GM12801 (cell line): ENCODE data around the gene UGT1A8.

Source experiments
- CTCF ChIP-seq: IDR thresholded peaks from one replicate; pipeline ENCODE4 v1.5.1; 2011; ENCODE audit warnings: control low read depth; ENCODE audit not compliant: insufficient read length; ENCODE audit errors: extremely low read depth

UGT1A8 gene

DNA sequence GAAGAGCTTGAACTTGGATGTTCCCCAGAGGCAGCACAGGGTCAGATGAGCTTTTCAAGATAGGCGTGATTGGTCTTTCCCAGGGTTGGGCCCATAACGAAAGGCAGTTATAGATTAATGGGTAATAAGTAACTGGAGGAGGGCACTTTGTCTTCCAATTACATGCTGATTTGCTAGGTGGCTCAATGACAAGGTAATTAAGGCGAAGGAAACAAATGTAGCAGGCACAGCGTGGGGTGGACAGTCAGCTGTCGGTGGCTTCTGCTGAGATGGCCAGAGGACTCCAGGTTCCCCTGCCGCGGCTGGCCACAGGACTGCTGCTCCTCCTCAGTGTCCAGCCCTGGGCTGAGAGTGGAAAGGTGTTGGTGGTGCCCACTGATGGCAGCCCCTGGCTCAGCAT lies 101.1 kb downstream of the UGT1A8 start, which contains the start of gene UGT1A4:
Gene UGT1A4, plus strand, starts transcription at position 185 of the 400 bp plus-strand sequence. Its CDS starts 85 bp downstream, at position 270.
- TF ChIP-seq CTCF, result no peak

DNA sequence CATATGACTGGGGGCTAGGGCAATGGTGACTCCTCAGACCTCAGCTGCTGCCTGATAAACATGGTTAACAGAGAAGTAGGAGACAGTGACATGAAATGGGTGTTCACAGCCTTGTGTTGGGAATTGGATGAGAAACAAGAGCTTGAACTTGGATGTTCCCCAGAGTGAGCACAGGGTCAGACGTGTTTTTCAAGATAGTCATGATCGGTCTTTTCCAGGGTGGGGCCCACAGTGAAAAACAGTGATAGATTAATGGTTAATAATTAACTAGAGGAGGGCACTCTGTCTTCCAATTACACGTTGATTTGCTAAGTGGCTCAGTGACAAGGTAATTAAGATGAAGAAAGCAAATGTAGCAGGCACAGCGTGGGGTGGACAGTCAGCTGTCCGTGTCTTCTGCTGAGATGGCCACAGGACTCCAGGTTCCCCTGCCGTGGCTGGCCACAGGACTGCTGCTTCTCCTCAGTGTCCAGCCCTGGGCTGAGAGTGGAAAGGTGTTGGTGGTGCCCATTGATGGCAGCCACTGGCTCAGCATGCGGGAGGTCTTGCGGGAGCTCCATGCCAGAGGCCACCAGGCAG lies 111.4 kb downstream of the UGT1A8 start, which contains the start of gene UGT1A3:
Gene UGT1A3, plus strand, starts transcription at position 320 of the 579 bp plus-strand sequence. Its CDS starts 85 bp downstream, at position 405.
- no peak for TF ChIP-seq CTCF

GRCh38 chr2:233740870-233741269 lies 123.4 kb downstream of the UGT1A8 start:
- no peak for TF ChIP-seq CTCF

DNA sequence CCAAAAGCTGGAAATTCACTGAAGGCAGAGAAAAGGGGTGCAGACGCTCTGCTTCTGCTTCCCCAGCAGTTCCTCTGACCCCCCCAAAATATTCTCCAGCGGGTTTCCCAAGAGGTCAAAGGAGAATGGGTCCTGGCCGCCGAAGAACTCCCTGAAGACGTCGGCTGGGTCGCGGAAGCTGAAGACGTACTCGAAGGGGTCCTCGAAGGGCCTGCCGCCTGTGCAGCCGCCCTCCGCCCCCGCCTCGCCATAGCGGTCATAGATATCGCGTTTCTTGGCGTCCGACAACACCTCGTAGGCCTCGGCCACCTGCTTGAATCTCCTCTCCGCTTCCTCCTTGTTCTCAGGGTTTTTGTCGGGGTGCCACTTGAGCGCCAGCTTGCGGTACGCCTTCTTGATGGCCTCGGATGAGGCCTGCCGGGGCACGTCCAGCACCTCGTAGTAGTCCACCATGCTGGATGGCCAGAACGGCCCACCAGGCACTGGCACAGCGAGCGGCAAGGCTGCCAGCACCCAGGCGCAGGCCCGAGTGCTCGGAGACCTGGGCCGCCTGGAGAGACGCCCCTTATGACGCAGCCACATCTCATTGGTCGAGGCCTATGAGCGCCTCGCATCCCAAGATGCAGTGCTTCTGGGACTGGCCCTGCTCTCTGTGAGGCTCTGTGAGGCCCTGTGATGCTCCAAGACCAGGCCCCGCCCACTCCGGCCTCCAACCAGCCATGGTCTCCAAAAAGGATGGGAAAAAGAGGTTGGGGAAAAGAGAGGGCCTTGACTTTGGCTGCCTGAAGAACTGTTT lies 126.2 kb downstream of the UGT1A8 start:
- no peak for TF ChIP-seq CTCF

GRCh38 chr2:233745073-233745755 lies 127.8 kb downstream of the UGT1A8 start:
- no peak for TF ChIP-seq CTCF

DNA sequence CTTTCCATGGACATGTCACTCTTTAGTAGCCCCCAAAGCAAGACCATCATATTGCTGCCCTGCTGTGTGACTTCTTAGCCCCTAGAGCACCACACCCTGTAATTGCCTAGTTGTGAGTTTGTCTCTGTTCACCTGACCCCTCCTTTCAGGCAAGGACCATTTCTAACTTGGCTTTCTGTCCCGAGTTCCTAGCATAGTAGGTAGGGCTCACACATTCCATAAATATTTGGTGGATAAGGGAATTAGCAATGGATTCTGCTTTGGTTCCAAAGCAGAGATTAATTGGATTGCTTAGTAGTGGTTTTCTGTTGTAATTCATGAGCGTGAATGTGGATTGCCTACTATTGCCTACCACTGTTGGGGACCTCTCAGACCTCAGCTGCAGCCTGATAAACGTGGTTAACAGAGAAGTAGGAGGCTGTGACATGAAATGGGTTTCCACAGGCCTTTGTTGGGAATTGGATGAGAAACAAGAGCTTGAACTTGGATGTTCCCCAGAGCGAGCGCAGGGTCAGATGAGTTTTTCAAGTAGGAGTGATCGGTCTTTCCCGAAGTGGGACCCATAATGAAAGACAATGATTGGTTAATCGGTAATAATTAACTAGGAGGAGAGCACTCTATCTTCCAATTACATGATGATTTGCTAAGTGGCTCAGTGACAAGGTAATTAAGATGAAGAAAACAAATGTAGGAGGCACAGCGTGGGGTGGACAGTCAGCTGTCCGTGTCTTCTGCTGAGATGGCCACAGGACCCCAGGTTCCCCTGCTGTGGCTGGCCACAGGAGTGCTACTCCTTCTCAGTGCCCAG lies 129.2 kb downstream of the UGT1A8 start:
- TF ChIP-seq CTCF, result no peak

DNA sequence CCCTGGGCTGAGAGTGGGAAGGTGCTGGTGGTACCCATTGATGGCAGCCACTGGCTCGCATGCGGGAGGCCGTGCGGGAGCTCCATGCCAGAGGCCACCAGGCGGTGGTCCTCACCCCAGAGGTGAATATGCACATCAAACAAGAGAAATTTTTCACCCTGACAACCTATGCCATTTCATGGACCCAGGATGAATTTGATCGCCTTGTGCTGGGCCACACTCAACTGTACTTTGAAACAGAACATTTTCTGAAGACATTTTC lies 129.8 kb downstream of the UGT1A8 start:
- TF ChIP-seq CTCF, result no peak
